ENCODE measurements around the gene ZNRF3. TPM values are rescaled to one million over a fixed set of nuclear protein-coding genes. Genes with fewer than 3 reads are reported as not detected.
"Not testable (repeated sequence)": the region's sequence is repeated elsewhere in the genome, so short reads cannot be mapped to it uniquely, and the experiment has no call there.

The ZNRF3 gene
- total RNA-seq, 1 donor from 2014 or later: 2.6 TPM

- DNase-seq: no peak
These were observed 1.5 kb downstream of the ZNRF3 start for GRCh38 chr22:28884747-28885350.

GRCh38 chr22:28885939-28886338 lies 2.6 kb downstream of the ZNRF3 start:
- DNase-seq: no peak

GRCh38 chr22:28886679-28887078 lies 3.3 kb downstream of the ZNRF3 start:
- DNase-seq: not testable (repeated sequence)

- no peak for DNase-seq
These were observed 4.5 kb downstream of the ZNRF3 start for GRCh38 chr22:28887725-28888459.

GRCh38 chr22:28889478-28890024 lies 6.2 kb downstream of the ZNRF3 start:
- no peak for DNase-seq

GRCh38 chr22:28891156-28891733 lies 7.9 kb downstream of the ZNRF3 start:
- DNase-seq: no peak

GRCh38 chr22:28892175-28892731 lies 8.9 kb downstream of the ZNRF3 start:
- no peak for DNase-seq

GRCh38 chr22:28893810-28894209 lies 10.4 kb downstream of the ZNRF3 start:
- DNase-seq: no peak

GRCh38 chr22:28894334-28894733 lies 11.0 kb downstream of the ZNRF3 start:
- DNase-seq: no peak

GRCh38 chr22:28894807-28895206 lies 11.4 kb downstream of the ZNRF3 start:
- no peak for DNase-seq

GRCh38 chr22:28896611-28897010 lies 13.2 kb downstream of the ZNRF3 start:
- DNase-seq: no peak

- DNase-seq: no peak
These were observed 14.9 kb downstream of the ZNRF3 start for GRCh38 chr22:28898233-28898629.

- no peak for DNase-seq
These were observed 16.0 kb downstream of the ZNRF3 start for GRCh38 chr22:28899199-28899853.

GRCh38 chr22:28900379-28900925 lies 17.1 kb downstream of the ZNRF3 start:
- DNase-seq: no peak

GRCh38 chr22:28902490-28902889 lies 19.1 kb downstream of the ZNRF3 start:
- no peak for DNase-seq

GRCh38 chr22:28903080-28903479 lies 19.7 kb downstream of the ZNRF3 start:
- no peak for DNase-seq

- no peak for DNase-seq
These were observed 20.4 kb downstream of the ZNRF3 start for GRCh38 chr22:28903729-28904128.

- DNase-seq: no peak
These were observed 21.0 kb downstream of the ZNRF3 start for GRCh38 chr22:28904211-28904896.

GRCh38 chr22:28905256-28905832 lies 22.0 kb downstream of the ZNRF3 start:
- DNase-seq: no peak

- DNase-seq: no peak
These were observed 22.9 kb downstream of the ZNRF3 start for GRCh38 chr22:28906312-28906711.

- no peak for DNase-seq
These were observed 24.1 kb downstream of the ZNRF3 start for GRCh38 chr22:28907311-28908008.
